H9 (cell line): Measurements from ENCODE around the gene AIMP1. TPM values are rescaled to one million over a fixed set of nuclear protein-coding genes. Genes with fewer than 3 reads are reported as not detected.

Experiments
- DNase-seq: peaks from one replicate; pipeline ENCODE4 v3.0.0-alpha.2; 2017
- H2AFZ ChIP-seq: one replicate; pipeline ENCODE4 v1.6.1; 2013; ENCODE audit warnings: mild to moderate bottlenecking, low read length, control low read depth, moderate library complexity
- H2AK5ac ChIP-seq: 2 replicates; pipeline ENCODE4 v1.6.1; 2013; ENCODE audit warnings: low read length, control low read depth, mixed read lengths; ENCODE audit not compliant: insufficient read length
- H2BK120ac ChIP-seq: one replicate; pipeline ENCODE4 v1.6.1; 2013; ENCODE audit warnings: low read depth, mild to moderate bottlenecking, low read length, control low read depth, inconsistent platforms; ENCODE audit not compliant: poor library complexity, severe bottlenecking
- H2BK12ac ChIP-seq: 2 replicates; pipeline ENCODE4 v1.6.1; 2013; ENCODE audit warnings: low read length, control low read depth, mixed read lengths, low read depth; ENCODE audit not compliant: insufficient read length
- H2BK15ac ChIP-seq: 2 replicates; pipeline ENCODE4 v1.6.1; 2013; ENCODE audit warnings: low read depth, low read length, control low read depth
- H2BK20ac ChIP-seq: one replicate; pipeline ENCODE4 v1.6.1; 2013; ENCODE audit warnings: low read depth, mild to moderate bottlenecking, low read length, control low read depth, inconsistent platforms; ENCODE audit not compliant: poor library complexity, severe bottlenecking
- H2BK5ac ChIP-seq: 2 replicates; pipeline ENCODE4 v1.6.1; 2013; ENCODE audit warnings: low read length, control low read depth, mixed read lengths; ENCODE audit not compliant: insufficient read length
- H3K14ac ChIP-seq: 2 replicates; pipeline ENCODE4 v1.6.1; 2013; ENCODE audit warnings: low read length, control low read depth; ENCODE audit not compliant: insufficient read depth
- H3K18ac ChIP-seq: 2 replicates; pipeline ENCODE4 v1.6.1; 2013; ENCODE audit warnings: low read depth, mild to moderate bottlenecking, mixed read lengths, low read length, control low read depth; ENCODE audit not compliant: insufficient read length
- H3K23ac ChIP-seq: 2 replicates; pipeline ENCODE4 v1.6.1; 2013; ENCODE audit warnings: low read length, control low read depth, mixed read lengths, low read depth; ENCODE audit not compliant: insufficient read length
- H3K23me2 ChIP-seq: 2 replicates; pipeline ENCODE4 v1.6.1; 2013; ENCODE audit warnings: low read depth, mild to moderate bottlenecking, mixed read lengths, low read length, control low read depth; ENCODE audit not compliant: insufficient read length, poor library complexity, severe bottlenecking
- H3K27ac ChIP-seq: 2 replicates; pipeline ENCODE4 v1.5.1; 2013; ENCODE audit warnings: low read length, control low read depth, mixed read lengths, low read depth; ENCODE audit not compliant: insufficient read length
- H3K27me3 ChIP-seq: 2 replicates; pipeline ENCODE4 v1.6.1; 2013; ENCODE audit warnings: low read length, control low read depth, inconsistent platforms; ENCODE audit not compliant: insufficient read depth
- H3K4ac ChIP-seq: 2 replicates; pipeline ENCODE4 v1.6.1; 2013; ENCODE audit warnings: low read depth, mild to moderate bottlenecking, control low read depth, inconsistent platforms, low read length, moderate library complexity
- H3K4me1 ChIP-seq: 2 replicates; pipeline ENCODE4 v1.6.1; 2013; ENCODE audit warnings: low read length, control low read depth, inconsistent platforms; ENCODE audit not compliant: insufficient read depth
- H3K4me2 ChIP-seq: 2 replicates; pipeline ENCODE4 v1.6.1; 2013; ENCODE audit warnings: low read length, control low read depth, mixed read lengths; ENCODE audit not compliant: insufficient read length, insufficient read depth
- H3K56ac ChIP-seq: 2 replicates; pipeline ENCODE4 v1.6.1; 2013; ENCODE audit warnings: low read depth, mild to moderate bottlenecking, mixed read lengths, low read length, control low read depth; ENCODE audit not compliant: insufficient read length
- H3K79me1 ChIP-seq: 2 replicates; pipeline ENCODE4 v1.6.1; 2013; ENCODE audit warnings: low read depth, mild to moderate bottlenecking, moderate library complexity, low read length, control low read depth, inconsistent platforms; ENCODE audit not compliant: insufficient read depth, poor library complexity, severe bottlenecking
- H3K79me2 ChIP-seq: 2 replicates; pipeline ENCODE4 v1.6.1; 2013; ENCODE audit warnings: low read length, control low read depth, inconsistent platforms; ENCODE audit not compliant: insufficient read depth
- H3K9ac ChIP-seq: 2 replicates; pipeline ENCODE4 v1.6.1; 2013; ENCODE audit warnings: low read length, control low read depth, mixed read lengths; ENCODE audit not compliant: insufficient read length; ENCODE audit errors: extremely low read depth
- H3K9me3 ChIP-seq: one replicate; pipeline ENCODE4 v1.6.1; 2013; ENCODE audit warnings: low read depth, low read length, inconsistent platforms; ENCODE audit not compliant: control insufficient read depth
- H3T11ph ChIP-seq: one replicate; pipeline ENCODE4 v1.6.1; 2013; ENCODE audit warnings: mild to moderate bottlenecking, low read length, control low read depth, inconsistent platforms
- H4K20me1 ChIP-seq: one replicate; pipeline ENCODE4 v1.6.1; 2013; ENCODE audit not compliant: control insufficient read depth, insufficient read length, insufficient read depth
- H4K5ac ChIP-seq: 2 replicates; pipeline ENCODE4 v1.6.1; 2013; ENCODE audit warnings: low read depth, mild to moderate bottlenecking, mixed read lengths, low read length, control low read depth; ENCODE audit not compliant: insufficient read length
- H4K8ac ChIP-seq: replicated peaks from 2 replicates; pipeline ENCODE4 v1.6.1; 2013; ENCODE audit warnings: low read length, control low read depth, mixed read lengths, low read depth; ENCODE audit not compliant: insufficient read length
- H4K91ac ChIP-seq: 2 replicates; pipeline ENCODE4 v1.6.1; 2013; ENCODE audit warnings: low read depth, mild to moderate bottlenecking, moderate library complexity, mixed read lengths, low read length, control low read depth; ENCODE audit not compliant: insufficient read length
- H3K27ac Mint-ChIP-seq, 3 experiments: 2 replicates in 2 of 3; 3 replicates in 1 of 3; pipeline ENCODE4 v1.8.0; 2020 to 2021; ENCODE audit warnings: mixed read lengths in 3 of 3, mild to moderate bottlenecking in 1 of 3, moderate library complexity in 1 of 3
- H3K27me3 Mint-ChIP-seq: 2 replicates; pipeline ENCODE4 v1.8.0; 2021; ENCODE audit warnings: low read depth, mild to moderate bottlenecking, moderate library complexity, mixed read lengths
- H3K36me3 Mint-ChIP-seq, 3 experiments: 2 replicates in 2 of 3; 3 replicates in 1 of 3; pipeline ENCODE4 v1.8.0; 2020 to 2021; ENCODE audit warnings: low read depth in 3 of 3, mixed read lengths in 3 of 3; ENCODE audit not compliant: insufficient read depth in 1 of 3
- H3K4me1 Mint-ChIP-seq, 2 experiments: 2 replicates each; pipeline ENCODE4 v1.8.0; 2020; ENCODE audit warnings: mixed read lengths in 2 of 2
- H3K4me3 Mint-ChIP-seq, 2 experiments: 2 replicates in 1 of 2; 3 replicates in 1 of 2; pipeline ENCODE4 v1.8.0; 2020 to 2021; ENCODE audit warnings: mild to moderate bottlenecking in 2 of 2, mixed read lengths in 2 of 2, moderate library complexity in 1 of 2
- H3K9me3 Mint-ChIP-seq, 2 experiments: 2 replicates in 1 of 2; 3 replicates in 1 of 2; pipeline ENCODE4 v1.8.0; 2020; ENCODE audit warnings: mild to moderate bottlenecking in 2 of 2, mixed read lengths in 2 of 2, moderate library complexity in 1 of 2
- WGBS: extraction: QIAGEN DNeasy Blood & Tissue Kit; methylation state at CpG from one replicate; pipeline ENCODE4 v1.1.7; 2013; ENCODE audit warnings: missing lambda C conversion rate, low lambda C conversion rate, mixed read lengths; ENCODE audit not compliant: insufficient read length; ENCODE audit errors: extremely low coverage; 5-methylcytosine and 5-hydroxymethylcytosine counted together
- total RNA-seq: library from RNA; stranded (reverse); gene quantifications from 2 replicates; pipeline ENCODE4 v1.2.1, GENCODE V29; 2021
- TF ChIP-seq, protein P1 (sequence below): fragments of 200-600 bp; sonication (generic); conservative IDR thresholded peaks from 3 replicates; pipeline ENCODE4 v1.8.0; 2021; ENCODE audit warnings: antibody characterized with exemption, mild to moderate bottlenecking

The AIMP1 gene
- total RNA-seq, 1 experiment from 2014 or later, result 36.8 TPM

DNA sequence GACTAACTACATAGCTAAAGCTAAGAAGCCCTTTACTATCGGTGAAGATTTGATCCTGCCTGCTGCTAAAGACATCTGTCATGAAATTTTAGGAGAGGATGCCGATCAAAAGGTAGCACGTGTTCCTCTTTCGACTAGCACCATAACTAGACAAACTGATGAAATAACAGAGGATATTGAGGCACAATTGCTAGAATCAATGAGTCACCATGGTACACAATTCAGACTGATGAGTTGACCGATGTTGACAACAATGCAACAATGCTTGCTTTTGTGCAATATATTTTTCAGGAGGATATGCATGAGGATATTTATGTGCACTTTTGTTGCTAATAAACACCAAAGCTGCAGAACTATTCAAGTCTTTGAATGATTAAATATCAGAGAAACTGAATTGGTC lies 24.7 kb upstream of the AIMP1 start:
- Histone ChIP-seq H2BK15ac (no peak overlapping the region), H3K23ac (no peak overlapping the region), H3K56ac (no peak overlapping the region), H3K18ac (no peak overlapping the region), H3K23me2 (no peaks in the 10 kb centered on the region), H2BK20ac (no peak overlapping the region), H2AFZ (no peak overlapping the region), H2AK5ac (no peak overlapping the region), H3K4ac (no peak overlapping the region), H2BK12ac (no peak overlapping the region), H4K20me1 (no peaks in the 10 kb centered on the region), H4K91ac (no peak overlapping the region), H2BK120ac (no peak overlapping the region), H3K9ac (no peak overlapping the region), H4K5ac (no peak overlapping the region), H4K8ac (no peak overlapping the region), H3K14ac (no peak overlapping the region), H3K79me2 (no peaks in the 10 kb centered on the region), H3K27me3 (no peaks in the 10 kb centered on the region), H3K79me1 (no peaks in the 10 kb centered on the region), H3K9me3 (no peaks in the 10 kb centered on the region), H3K27ac (no peak overlapping the region), H3T11ph (no peak overlapping the region), H3K4me2 (no peak overlapping the region), H3K4me1 (no peaks in the 10 kb centered on the region; the same call in 1 of the 2 replicates), H2BK5ac (no peak overlapping the region)
- TF ChIP-seq, protein P1, sequence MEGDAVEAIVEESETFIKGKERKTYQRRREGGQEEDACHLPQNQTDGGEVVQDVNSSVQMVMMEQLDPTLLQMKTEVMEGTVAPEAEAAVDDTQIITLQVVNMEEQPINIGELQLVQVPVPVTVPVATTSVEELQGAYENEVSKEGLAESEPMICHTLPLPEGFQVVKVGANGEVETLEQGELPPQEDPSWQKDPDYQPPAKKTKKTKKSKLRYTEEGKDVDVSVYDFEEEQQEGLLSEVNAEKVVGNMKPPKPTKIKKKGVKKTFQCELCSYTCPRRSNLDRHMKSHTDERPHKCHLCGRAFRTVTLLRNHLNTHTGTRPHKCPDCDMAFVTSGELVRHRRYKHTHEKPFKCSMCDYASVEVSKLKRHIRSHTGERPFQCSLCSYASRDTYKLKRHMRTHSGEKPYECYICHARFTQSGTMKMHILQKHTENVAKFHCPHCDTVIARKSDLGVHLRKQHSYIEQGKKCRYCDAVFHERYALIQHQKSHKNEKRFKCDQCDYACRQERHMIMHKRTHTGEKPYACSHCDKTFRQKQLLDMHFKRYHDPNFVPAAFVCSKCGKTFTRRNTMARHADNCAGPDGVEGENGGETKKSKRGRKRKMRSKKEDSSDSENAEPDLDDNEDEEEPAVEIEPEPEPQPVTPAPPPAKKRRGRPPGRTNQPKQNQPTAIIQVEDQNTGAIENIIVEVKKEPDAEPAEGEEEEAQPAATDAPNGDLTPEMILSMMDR, result no peak
- peaks cover 4 to 12% (median 10%) of the 10 kb centered on the region in 3 experiments; a peak in 6 of 7 replicates for H3K36me3 Mint-ChIP-seq
- no peak overlapping the region for H3K27ac Mint-ChIP-seq
- WGBS, result no CpG with 5 or more reads among the region's 5 CpGs
- H3K4me1 Mint-ChIP-seq, result peaks cover 3 to 10% of the 10 kb centered on the region in 2 experiments
- DNase-seq, result no peak
- no peaks in the 10 kb centered on the region for H3K9me3 Mint-ChIP-seq
- H3K4me3 Mint-ChIP-seq, result no peak overlapping the region
- no peaks in the 10 kb centered on the region for H3K27me3 Mint-ChIP-seq
